ENCODE results near the gene GCAT. TPM values are rescaled to one million over a fixed set of nuclear protein-coding genes. Genes with fewer than 3 reads are reported as not detected.
"Not testable (repeated sequence)": the region's sequence is repeated elsewhere in the genome, so short reads cannot be mapped to it uniquely, and the experiment has no call there.

GCAT gene
- total RNA-seq, 1 donor from 2014 or later: 42.0 TPM

DNA sequence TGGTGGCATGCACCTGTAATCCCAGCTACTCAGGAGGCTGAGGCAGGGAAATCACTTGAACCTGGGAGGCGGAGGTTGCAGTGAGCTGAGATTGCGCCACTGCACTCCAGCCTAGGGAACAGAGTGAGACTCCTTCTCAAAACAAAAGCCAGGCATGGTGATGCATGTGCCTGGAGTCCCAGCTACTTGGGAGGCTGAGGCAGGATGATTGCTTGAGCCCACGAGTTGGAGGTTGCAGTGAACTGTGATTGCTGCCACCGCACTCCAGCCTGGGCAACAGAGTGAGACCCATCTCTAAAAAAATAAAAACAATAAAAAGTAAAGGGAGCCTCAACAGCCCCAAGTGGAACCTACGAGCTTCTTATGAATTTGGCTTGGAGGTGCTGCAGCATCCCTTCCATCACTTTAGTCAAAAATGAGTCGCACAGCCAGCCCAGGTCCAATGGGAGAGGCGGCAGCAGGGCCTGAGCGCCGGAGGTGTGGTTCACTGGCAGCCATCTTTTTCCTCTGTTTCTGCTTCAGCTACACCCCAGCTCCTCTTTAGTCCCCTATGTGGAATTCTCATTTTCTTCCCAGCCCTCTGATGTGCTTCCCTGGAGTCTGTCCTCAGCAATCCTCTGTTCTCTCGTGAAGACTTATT lies 29.2 kb upstream of the GCAT start:
- intact Hi-C loops (cut with micrococcal nuclease): no loop called here
- DNase-seq (no peak), ATAC-seq (no peak)

DNA sequence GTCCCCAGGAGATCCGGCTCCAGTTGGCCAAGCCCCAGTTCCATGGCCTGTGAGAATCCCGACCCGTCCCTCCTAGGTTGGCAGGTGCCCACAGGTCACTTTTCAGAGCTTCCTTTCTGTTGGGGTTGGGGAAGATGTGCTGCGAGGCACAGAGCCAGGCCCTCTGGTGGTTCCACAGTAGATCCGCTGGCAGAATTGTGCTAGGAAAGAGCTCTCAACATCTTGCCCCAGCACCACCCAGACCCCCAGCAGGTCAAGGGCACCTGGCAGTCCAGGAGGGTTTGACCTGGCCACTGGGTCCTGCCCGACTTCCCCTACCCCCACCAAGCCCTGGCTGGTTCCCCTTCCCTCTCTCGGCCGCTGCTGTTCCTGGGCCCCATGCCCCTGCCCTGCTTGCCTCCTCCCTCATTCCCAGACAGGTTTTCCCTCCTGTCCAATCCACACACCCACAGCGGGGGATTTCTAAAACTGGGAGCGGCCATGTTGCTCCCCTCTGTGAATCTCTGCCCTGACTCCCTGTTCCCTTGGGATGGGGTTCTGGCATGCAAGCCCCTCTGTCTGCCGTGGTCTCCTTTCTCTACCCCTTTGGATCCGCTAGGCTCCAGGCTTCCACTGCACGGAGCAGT lies 26.2 kb upstream of the GCAT start:
- no peak for ATAC-seq
- intact Hi-C loops (cut with micrococcal nuclease): no loop called here
- peak; percentile 59 for DNase-seq

DNA sequence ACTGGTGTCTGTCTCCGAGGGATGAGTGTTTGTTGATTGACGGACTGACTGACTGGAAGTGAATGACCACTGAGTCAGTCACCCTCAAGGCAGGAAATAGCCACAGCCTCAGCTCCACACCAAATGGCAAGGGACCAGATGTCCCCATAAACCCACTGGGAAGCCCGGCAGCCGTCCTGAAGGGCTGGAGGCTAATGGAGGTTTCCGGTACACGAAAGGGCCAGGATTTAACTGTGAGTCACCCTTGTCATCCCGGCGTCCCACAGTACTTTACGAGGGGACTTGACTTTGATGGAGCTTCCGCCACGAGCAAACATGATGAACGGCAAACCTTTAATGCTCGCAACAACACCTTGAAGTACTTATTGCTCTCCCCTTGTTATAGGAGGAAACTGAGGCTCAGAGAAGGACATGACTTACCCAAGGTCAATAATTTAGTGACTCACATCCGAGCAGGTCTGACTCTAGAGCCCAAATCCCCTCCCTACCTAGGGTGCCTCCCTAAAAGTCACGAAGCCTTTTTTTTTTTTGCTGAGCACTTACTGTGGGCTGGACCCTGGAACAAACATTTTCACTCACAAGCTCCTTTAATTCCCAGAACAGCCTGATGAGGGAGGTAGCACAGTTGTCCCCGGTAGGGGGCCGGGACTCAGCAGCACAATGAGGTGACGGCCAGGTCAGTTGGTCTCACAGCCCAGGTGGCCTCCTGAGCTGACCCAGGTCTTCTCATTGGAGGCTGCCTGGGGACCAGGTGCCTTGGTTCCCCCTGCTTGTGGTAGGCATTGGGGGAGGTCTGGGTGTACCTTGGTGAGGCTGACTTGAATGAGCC lies 25.2 kb upstream of the GCAT start:
- no peak for DNase-seq
- intact Hi-C loops (cut with micrococcal nuclease): no loop called here
- ATAC-seq: no peak

DNA sequence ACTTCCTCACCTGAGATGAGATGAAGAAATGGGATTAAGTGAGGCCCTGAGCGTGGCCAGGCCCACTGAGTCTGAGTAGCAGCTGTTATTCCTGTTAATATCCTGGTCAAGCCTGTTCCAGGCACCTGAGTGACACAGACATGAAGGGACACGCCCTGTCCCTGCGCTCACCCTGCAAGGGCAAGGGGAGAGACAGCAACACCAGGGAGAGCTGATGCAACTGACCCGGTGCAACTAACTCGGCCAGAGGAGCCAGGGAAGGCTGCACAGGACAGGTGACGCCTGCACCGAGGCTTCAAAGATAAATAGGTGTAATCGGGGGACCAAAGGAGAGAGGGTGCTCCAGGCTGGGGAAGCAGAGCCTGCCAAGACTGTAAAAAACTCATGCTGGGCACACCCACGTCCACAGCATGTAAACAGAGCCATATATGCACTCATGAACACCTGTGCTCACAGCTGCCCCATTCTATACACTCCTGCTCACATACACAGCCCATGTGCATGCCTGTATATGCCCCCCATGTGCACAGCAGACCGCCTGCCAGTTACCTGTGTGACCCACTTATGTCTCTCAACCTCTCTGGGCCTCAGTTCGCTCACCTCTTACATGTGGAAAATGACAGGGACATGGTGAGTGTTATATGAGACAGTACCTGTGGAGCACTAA lies 22.8 kb upstream of the GCAT start:
- DNase-seq (no peak), ATAC-seq (no peak)
- intact Hi-C loops (cut with micrococcal nuclease): no loop called here

DNA sequence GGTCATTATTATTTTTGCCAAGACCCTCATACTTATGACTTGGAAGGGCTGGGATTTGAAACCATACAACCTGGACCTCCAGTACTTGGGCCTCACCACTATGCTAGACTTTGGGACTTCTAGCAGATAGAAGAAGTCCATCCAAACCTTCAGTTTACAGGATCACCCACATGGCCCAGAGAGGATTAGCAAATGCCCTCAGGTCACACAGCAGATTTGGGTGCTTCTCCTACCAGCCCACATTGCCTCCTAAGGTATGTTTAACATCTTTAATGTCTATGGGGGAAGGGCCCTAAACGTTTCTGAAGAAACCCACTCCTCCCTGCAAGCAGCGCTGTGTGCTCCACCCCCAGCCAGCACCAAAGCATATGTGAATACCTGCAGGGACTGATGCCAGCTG lies 17.5 kb upstream of the GCAT start:
- DNase-seq: no peak
- intact Hi-C loops (cut with micrococcal nuclease): loop anchor here (10.0 kb wide), 1 partner anchor 105 kb away; the partner anchor contains the start of gene NOL12
- ATAC-seq: no peak

DNA sequence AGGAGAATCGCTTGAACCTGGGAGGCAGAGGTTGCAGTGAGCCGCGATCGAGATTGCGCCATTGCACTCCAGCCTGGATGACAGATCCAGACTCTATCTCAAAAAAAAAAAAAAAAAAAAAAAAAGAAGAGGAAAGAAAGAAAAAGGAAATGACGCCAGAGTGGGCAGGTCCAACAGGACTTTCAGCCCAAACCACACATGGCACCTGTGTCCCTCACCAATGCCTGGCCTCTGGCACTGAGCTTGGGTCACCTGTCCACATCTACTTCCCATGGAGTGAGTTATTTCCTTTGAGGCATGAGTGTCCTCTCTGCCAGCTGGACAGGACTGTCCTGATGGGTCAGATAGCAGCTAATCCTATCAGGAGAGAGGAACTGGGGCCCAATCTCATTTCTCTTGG lies 15.2 kb upstream of the GCAT start:
- ATAC-seq (no peak), DNase-seq (no peak)
- intact Hi-C loops (cut with micrococcal nuclease): loop anchor here (10.0 kb wide), 1 partner anchor 108 kb away; the partner anchor contains the start of gene NOL12

DNA sequence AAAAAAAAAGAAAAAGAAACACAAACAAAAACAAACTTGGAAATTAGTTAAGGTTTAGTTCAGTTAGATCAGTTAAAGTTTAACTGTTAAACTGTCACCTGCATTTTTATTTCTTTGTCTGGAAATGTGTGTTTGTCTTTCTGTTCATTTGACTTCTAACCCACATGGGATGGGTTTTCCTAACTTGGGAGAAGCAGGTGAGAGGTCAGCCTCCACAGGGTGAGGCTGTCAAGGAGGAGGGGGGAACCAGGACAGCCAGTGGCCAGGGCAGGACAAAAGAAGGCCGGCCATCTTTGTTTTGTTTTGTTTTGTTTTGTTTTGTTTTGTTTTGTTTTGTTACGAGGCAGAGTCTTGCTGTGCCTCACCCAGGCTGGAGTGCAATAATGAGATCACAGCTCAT lies 13.4 kb upstream of the GCAT start:
- no peak for ATAC-seq
- intact Hi-C loops (cut with micrococcal nuclease): loop anchor here (10.0 kb wide), 1 partner anchor 110 kb away; the partner anchor contains the start of gene NOL12

DNA sequence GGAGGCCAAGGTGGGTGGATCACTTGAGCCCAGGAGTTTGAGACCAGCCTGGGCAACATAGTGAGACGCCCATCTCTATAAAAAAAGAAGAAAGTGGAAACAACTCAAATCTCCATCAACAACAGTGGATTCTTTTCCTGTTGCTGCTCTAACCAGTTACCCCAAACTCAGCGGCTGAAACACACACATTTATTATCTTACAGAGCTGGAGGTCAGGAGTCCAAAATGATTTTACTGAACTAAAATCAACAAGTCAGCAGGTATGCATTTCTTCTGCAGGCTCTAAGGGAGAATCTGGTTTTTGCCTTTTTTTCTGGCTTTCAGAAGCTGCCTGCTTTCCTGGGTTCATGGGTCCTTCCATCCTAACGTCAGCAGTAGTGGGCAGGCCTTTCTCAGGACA lies 11.7 kb upstream of the GCAT start:
- DNase-seq (no peak), ATAC-seq (no peak)
- intact Hi-C loops (cut with micrococcal nuclease): loop anchor here (10.0 kb wide), 1 partner anchor 111 kb away; the partner anchor contains the start of gene NOL12

More for the DNA sequence above, 13.4 kb upstream of the GCAT start:
- no peak for DNase-seq

DNA sequence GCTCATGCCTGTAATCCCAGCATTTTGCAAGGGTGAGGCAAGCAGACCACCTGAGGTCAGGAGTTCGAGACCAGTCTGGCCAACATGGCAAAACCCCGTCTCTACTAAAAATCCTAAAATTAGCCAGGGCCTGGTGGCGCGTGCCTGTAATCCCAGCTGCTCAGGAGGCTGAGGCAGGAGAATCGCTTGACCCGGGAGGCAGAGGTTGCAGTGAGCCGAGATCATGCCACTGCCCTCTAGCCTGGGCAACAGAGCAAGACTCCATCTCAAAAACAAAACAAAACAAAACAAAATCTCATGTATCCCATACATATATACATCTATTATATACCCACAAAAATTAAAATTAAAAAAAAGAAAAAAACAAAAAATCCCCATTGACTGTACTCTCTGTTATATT lies 10.5 kb upstream of the GCAT start:
- DNase-seq, ATAC-seq: not testable (repeated sequence)
- intact Hi-C loops (cut with micrococcal nuclease): loop anchor here (10.0 kb wide), 1 partner anchor 112 kb away; the partner anchor contains the start of gene NOL12

DNA sequence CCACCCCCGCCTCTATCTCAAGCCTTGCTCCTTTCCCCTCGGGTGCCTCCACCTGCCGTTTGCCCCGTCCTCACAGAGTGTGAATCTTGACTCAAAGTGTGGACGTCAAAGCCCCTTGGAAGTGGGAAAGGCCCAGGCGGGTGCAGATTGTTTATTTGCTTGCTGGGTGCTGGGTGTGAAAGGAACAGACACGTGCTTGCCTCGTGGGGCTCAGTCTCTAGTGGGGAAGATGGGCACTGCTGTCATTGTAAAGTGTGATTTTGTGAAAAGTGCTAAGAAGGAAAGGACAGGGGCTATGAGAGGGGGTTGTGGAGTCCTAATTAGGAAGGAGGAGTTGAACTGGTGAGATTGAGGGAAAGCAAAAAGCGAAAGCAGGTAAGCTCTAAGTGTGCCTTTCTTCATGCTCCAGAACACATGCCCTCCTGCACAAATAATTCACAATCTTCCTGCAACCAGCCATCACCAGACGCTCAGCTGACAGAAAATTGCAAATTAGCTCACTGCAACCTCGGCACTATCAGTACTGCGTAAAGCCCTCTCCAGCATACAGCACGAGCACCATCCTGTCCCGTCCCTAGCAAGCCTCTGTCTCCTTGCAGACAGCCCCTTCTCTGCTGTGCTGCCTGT lies 9.7 kb upstream of the GCAT start:
- intact Hi-C loops (cut with micrococcal nuclease): loop anchor here (10.0 kb wide), 1 partner anchor 113 kb away; the partner anchor contains the start of gene NOL12
- ATAC-seq (no peak), DNase-seq (no peak)

DNA sequence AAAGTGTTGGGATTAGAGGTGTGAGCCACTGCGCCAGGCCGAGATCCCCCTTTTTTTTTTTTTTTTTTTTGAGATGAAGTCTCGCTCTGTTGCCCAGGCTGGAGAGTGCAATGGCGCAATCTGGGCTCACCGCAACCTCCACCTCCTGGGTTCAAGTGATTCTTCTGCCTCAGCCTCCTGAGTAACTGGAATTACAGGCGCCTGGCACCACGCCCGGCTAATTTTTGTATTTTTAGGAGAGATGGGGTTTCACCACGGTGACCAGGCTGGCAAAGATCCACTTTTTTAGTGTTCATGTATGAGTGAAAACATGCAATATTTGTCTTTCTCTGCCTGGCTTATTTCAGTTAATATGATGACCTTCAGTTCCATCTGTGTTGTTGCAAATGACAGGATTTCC lies 7.8 kb upstream of the GCAT start:
- not testable (repeated sequence) for DNase-seq, ATAC-seq
- intact Hi-C loops (cut with micrococcal nuclease): loop anchor here (10.0 kb wide), 1 partner anchor 115 kb away; the partner anchor contains the start of gene NOL12

DNA sequence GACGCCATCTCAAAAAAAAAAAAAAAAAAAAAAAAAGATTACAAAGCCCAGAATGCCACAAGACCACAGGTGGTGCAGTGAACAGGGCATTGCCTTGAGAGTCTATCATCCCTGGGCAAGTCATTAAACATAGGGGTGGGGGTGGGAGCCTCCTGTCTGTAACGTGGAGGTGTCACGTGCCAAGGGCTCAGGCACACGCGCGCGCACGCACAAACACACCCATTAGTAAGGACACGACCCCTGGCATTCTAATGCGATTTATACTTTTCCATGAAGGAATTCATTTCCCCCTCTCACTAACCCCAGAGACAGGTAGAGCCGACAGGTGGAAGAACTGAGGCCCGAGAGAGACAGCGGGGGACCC lies 5.8 kb upstream of the GCAT start:
- intact Hi-C loops (cut with micrococcal nuclease): no loop called here
- ATAC-seq (no peak), DNase-seq (no peak)

DNA sequence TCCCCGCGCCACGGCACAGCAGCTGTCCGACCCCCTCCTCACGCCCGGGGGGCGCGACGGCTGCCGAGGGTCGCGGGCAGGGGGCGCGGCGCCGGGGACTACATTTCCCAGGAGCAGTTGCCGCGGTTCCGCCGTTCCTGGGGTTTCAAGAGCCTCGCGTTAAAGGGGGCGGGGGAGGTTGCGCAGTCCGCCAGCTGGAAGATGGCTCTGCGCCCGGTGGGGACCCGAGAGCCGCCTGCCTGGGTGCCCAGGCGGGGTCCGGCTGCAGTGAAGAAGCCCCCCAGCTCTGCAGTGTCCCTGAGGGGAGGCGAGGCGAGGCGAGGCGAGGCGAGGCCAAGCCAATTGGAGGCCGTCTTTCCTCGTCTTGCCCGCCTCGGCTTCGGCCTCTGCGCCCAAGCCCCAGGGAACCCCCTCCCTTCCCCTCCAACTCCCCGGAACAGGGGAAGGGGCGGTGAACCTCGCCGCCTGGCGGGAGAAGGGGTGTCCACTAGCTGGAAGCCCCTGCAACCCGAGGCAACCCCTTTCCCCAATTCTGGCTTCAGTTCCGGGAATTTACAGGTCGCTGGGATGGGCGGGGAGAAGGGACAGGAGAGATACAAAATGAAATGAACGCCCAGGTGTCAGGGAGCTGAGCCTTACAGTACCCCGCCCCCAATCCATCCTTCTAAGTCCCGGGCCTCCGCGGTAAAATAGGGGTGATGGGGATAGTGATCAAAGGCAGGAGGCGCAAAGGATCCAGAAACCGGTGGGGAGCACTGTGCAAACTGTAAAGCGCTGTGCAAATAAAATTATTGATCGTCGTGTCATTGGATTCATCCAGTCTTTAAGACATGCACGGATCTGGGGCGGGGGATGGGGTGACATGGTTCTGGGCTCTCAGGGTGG lies 5.2 kb upstream of the GCAT start:
- DNase-seq (peak; percentile 78), ATAC-seq (peak; percentile 38)
- intact Hi-C loops (cut with micrococcal nuclease): no loop called here

DNA sequence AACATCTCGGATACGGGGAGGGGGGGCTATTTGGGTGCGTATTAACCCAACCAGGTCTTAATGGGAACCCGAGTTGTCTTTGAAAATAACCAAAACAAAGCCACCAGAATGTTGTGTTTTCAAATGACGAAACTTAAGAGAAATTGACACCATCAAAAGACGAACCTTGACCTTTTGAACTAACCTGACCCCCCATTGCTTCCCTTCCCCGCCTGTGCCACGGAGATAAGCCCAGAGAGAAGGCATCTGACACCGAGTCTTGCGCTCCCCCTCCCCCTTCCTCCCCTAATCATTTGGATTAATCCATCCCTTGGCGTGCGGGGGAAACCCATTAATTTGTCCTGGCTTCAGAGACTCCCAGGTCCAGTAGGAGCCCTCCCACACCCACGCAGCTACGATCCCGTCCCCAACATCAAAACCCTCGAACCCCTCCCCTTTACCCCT lies 4.5 kb upstream of the GCAT start:
- ATAC-seq: no peak
- no peak for DNase-seq

DNA sequence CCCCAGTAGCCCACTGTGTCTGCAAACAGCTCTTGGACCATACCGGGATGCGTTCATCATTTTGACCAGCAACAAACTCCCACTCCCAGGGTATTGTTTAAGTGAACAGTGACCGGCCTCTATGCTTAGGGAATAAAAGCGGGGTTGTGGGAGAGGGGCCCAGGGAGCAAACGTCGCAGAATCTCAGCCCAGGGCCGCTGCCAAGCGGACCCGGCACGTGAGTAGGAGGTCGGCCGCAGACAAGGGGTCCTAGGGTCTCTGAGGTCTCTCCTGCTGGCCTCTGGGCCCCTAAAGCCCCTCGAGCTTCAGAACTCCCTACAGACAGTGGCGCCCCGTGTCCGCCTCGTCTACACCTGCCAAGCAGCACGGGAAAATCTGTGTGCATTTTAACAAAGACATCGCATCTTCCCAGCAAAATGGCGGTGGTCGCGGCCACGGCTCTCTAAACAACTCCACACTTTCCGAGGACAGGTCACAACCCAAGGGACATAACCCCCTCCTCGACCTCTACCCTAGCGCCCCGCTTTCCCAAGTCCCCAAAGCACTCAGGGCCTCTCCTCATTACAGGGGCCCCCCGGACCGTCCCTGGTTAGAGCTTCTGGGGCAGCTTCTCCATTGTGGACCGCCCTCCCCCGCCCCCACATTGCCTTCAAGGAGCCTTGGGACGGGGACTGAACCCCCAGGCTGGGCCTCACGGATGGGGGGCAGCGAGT lies 3.9 kb upstream of the GCAT start:
- no peak for ATAC-seq
- no peak for DNase-seq
- intact Hi-C loops (cut with micrococcal nuclease): no loop called here

More for the DNA sequence above, 4.5 kb upstream of the GCAT start:
- intact Hi-C loops (cut with micrococcal nuclease): no loop called here

DNA sequence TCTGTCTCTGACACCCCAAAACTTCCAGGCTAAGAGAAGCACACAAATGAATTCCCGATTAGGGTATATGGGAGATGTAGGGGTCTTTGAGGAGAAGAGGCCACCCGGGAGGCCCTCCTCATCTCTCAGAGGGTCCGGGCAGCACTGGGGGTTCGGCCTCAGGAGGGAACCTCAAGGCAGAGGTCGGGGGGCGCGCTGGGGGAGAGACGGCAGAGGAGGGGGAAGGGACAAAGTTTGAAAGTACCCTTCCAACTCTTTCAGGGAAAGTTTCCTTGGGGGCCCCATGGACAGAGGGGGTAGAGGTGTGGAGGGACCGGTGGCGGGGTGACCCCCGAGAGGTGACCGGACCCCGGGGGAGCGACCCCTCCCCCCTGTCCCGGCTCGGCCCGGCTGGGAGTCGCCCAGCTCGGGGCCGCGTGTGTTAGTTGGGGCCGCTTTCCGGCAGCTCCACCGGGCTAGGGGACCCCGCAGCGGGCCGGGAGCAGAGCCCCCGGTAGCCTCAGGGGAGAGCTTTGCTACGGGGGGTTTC lies 3.3 kb upstream of the GCAT start:
- no peak for ATAC-seq
- DNase-seq: no peak
- intact Hi-C loops (cut with micrococcal nuclease): no loop called here

Data from left ventricle myocardium superior (tissue), 1 donor.